WTC11 (cell line): ENCODE results near the gene BACH2. TPM values are rescaled to one million over a fixed set of nuclear protein-coding genes. Genes with fewer than 3 reads are reported as not detected.
A peak's percentile ranks its signal among the peaks of the same experiment; 100 is the strongest.

Experiments used
- ATAC-seq: fragments of 200-7000 bp; cut with Tn5 transposase; 2 replicates; pipeline ENCODE4 v1.10.0; 2021; ENCODE audit warnings: mild to moderate bottlenecking, moderate library complexity
- CTCF ChIA-PET: fragments of 300-600 bp; sonication (Branson Sonifier 250); formaldehyde crosslinking; loops from one replicate; lab custom pipeline; 2021; ENCODE audit warnings: antibody characterized with exemption; lab: Charles Lee
- POLR2A ChIA-PET: fragments of 350-600 bp; sonication (Branson Sonifier 250); formaldehyde crosslinking; loops from one replicate; lab custom pipeline; 2021; ENCODE audit warnings: antibody characterized with exemption; lab: Charles Lee
- DNase-seq: peaks from one replicate; pipeline ENCODE4 v3.0.0; 2021; ENCODE audit warnings: low spot score
- H3K27ac Mint-ChIP-seq: 2 replicates; pipeline ENCODE4 v1.8.0; 2021; ENCODE audit warnings: mixed read lengths
- H3K27me3 Mint-ChIP-seq: 2 replicates; pipeline ENCODE4 v1.8.0; 2021; ENCODE audit warnings: low read depth, mild to moderate bottlenecking, moderate library complexity, mixed read lengths
- H3K36me3 Mint-ChIP-seq: 2 replicates; pipeline ENCODE4 v1.8.0; 2021; ENCODE audit warnings: mixed read lengths
- H3K4me1 Mint-ChIP-seq: 2 replicates; pipeline ENCODE4 v1.8.0; 2022; ENCODE audit warnings: mixed read lengths
- H3K4me3 Mint-ChIP-seq: 2 replicates; pipeline ENCODE4 v1.8.0; 2021; ENCODE audit warnings: mild to moderate bottlenecking, moderate library complexity, mixed read lengths
- H3K9me3 Mint-ChIP-seq: 2 replicates; pipeline ENCODE4 v1.8.0; 2021; ENCODE audit warnings: mixed read lengths
- ETV6 ChIP-seq: sonication (generic); formaldehyde crosslinking; IDR thresholded peaks from 2 replicates; pipeline ENCODE4 v1.8.1; 2022; ENCODE audit warnings: mild to moderate bottlenecking, missing genetic modification reagents
- FOXJ3 ChIP-seq: sonication (generic); formaldehyde crosslinking; IDR thresholded peaks from 2 replicates; pipeline ENCODE4 v1.9.0; 2021; ENCODE audit warnings: missing genetic modification reagents, mild to moderate bottlenecking, borderline replicate concordance
- FOXP1 ChIP-seq: sonication (generic); formaldehyde crosslinking; IDR thresholded peaks from 2 replicates; pipeline ENCODE4 v1.8.0; 2022; ENCODE audit warnings: missing genetic modification reagents, mild to moderate bottlenecking, moderate library complexity, borderline replicate concordance
- GTF2I ChIP-seq: fragments of 250-450 bp; sonication (Bioruptor Pico); conservative IDR thresholded peaks from 2 replicates; pipeline ENCODE4 v1.4.0; 2021; ENCODE audit warnings: mild to moderate bottlenecking
- JAZF1 ChIP-seq: fragments of 250-450 bp; sonication (Bioruptor Pico); IDR thresholded peaks from 2 replicates; pipeline ENCODE4 v1.9.0; 2021; ENCODE audit warnings: moderate library complexity, mild to moderate bottlenecking, inconsistent platforms
- JUN ChIP-seq: sonication (generic); formaldehyde crosslinking; IDR thresholded peaks from 2 replicates; pipeline ENCODE4 v1.8.0; 2023; ENCODE audit warnings: mild to moderate bottlenecking, missing genetic modification reagents
- MXD4 ChIP-seq: fragments of 250-450 bp; sonication (Bioruptor Pico); IDR thresholded peaks from 2 replicates; pipeline ENCODE4 v1.8.0; 2021; ENCODE audit warnings: mild to moderate bottlenecking, moderate library complexity, borderline replicate concordance
- OVOL2 ChIP-seq: fragments of 250-450 bp; sonication (Bioruptor Pico); IDR thresholded peaks from 2 replicates; pipeline ENCODE4 v1.9.0; 2021; ENCODE audit warnings: mild to moderate bottlenecking, borderline replicate concordance
- SP1 ChIP-seq: sonication (generic); formaldehyde crosslinking; conservative IDR thresholded peaks from 2 replicates; pipeline ENCODE4 v1.8.1; 2022; ENCODE audit warnings: missing genetic modification reagents
- TEAD4 ChIP-seq: sonication (generic); formaldehyde crosslinking; IDR thresholded peaks from 2 replicates; pipeline ENCODE4 v1.8.0; 2022; ENCODE audit warnings: mild to moderate bottlenecking, missing genetic modification reagents
- ZBTB21 ChIP-seq: sonication (generic); formaldehyde crosslinking; IDR thresholded peaks from 2 replicates; pipeline ENCODE4 v1.8.1; 2023; ENCODE audit warnings: mild to moderate bottlenecking, missing genetic modification reagents, borderline replicate concordance
- ZNF219 ChIP-seq: sonication (generic); formaldehyde crosslinking; IDR thresholded peaks from 2 replicates; pipeline ENCODE4 v1.8.0; 2023; ENCODE audit warnings: missing genetic modification reagents, mild to moderate bottlenecking, borderline replicate concordance
- ZNF232 ChIP-seq: sonication (generic); formaldehyde crosslinking; IDR thresholded peaks from 2 replicates; pipeline ENCODE4 v1.8.0; 2022; ENCODE audit warnings: mild to moderate bottlenecking, missing genetic modification reagents
- total RNA-seq: library from RNA; stranded (reverse); gene quantifications from 3 replicates; pipeline ENCODE4 v1.2.3, GENCODE V29; 2021
- TF ChIP-seq, protein P1 (sequence below): sonication (generic); formaldehyde crosslinking; IDR thresholded peaks from 2 replicates; pipeline ENCODE4 v1.8.1; 2023; ENCODE audit warnings: mild to moderate bottlenecking, missing genetic modification reagents, borderline replicate concordance
- TF ChIP-seq, protein P2 (sequence below): fragments of 250-450 bp; sonication (Bioruptor Pico); IDR thresholded peaks from 2 replicates; pipeline ENCODE4 v1.9.0; 2021; ENCODE audit warnings: mild to moderate bottlenecking, borderline replicate concordance
- TF ChIP-seq, protein P3 (sequence below): sonication (generic); formaldehyde crosslinking; IDR thresholded peaks from 2 replicates; pipeline ENCODE4 v1.8.1; 2022; ENCODE audit warnings: mild to moderate bottlenecking, moderate library complexity, missing genetic modification reagents
- TF ChIP-seq, protein P4 (sequence below): sonication (generic); formaldehyde crosslinking; IDR thresholded peaks from 2 replicates; pipeline ENCODE4 v1.8.0; 2022; ENCODE audit warnings: missing genetic modification reagents
- TF ChIP-seq, protein P5 (sequence below): sonication (generic); formaldehyde crosslinking; IDR thresholded peaks from 2 replicates; pipeline ENCODE4 v1.8.0; 2022; ENCODE audit warnings: mild to moderate bottlenecking, missing genetic modification reagents
- TF ChIP-seq, protein P6 (sequence below): sonication (generic); formaldehyde crosslinking; IDR thresholded peaks from 2 replicates; pipeline ENCODE4 v1.8.1; 2023; ENCODE audit warnings: mild to moderate bottlenecking, missing genetic modification reagents

Gene BACH2
- total RNA-seq, 1 experiment from 2014 or later, result 5.9 TPM

DNA sequence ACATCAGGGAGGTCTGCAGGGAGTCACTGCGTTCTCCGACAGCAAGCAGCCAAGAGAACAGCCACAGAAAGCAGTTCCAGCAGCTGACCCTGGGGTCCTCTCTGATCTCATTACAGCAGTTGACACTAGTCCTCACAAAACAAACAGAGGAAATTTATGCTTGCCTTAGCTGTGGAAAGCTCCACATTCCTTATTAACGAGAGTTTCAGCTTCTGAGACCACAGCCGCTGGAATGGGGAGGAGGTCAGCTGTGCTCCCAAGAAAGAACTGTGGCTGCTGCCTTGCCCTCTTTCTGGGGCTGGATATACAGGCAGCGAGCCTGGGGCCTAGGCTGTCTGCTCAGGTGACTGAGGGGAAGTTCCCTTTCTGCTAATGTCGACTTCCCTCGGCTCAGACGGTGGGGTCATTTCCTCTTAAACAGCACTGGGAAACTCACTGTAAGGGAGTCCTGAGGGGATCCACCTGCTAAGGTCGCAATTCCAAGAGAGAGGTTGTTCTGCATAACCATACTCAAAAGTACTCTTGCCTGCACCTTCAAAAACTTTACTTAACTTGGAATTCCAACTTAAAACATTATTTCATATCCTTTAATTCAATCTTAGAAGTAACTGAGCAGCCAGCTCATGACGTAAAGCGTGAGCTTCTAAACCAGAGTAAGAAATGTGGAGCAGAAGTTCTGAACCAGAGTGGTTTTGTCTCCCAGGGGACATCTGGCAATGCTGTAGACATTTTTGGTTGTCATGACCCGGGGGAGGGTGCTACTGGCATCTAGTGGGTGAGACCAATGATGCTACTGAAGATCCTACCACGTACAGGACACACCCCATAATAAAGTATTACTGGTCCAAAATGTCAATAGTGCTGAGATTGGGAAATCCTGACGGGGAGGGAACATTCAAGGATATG, 80.3 kb downstream of the BACH2 start:
- H3K27ac Mint-ChIP-seq, result peak overlapping the region; percentile 61
- H3K27me3 Mint-ChIP-seq, result no peaks in the 10 kb centered on the region
- no peaks in the 10 kb centered on the region for H3K36me3 Mint-ChIP-seq
- no peaks in the 10 kb centered on the region for H3K9me3 Mint-ChIP-seq
- DNase-seq (peak; percentile 20), ATAC-seq (peak; percentile 29)
- H3K4me1 Mint-ChIP-seq, result 0 out of 2 replicates have a peak, but pooled peaks cover 7% of the 10 kb centered on the region
- no peak for TF ChIP-seq ZNF219 (CRISPR knock-in tag)
- no peak for TF ChIP-seq ZBTB21 (CRISPR knock-in tag)
- TF ChIP-seq ETV6 (CRISPR knock-in tag), result no peak
- no peak for TF ChIP-seq MXD4 (CRISPR knock-in tag)
- TF ChIP-seq TEAD4 (CRISPR knock-in tag), result no peak
- no peak for TF ChIP-seq ZNF232
- TF ChIP-seq FOXP1, result no peak
- CTCF ChIA-PET, result interaction anchor here (2.1 kb wide), 1 partner anchor 276 kb away, joined by 10 read pairs; no protein-coding TSS in a partner anchor
- no peak overlapping the region for H3K4me3 Mint-ChIP-seq
- POLR2A ChIA-PET, result no interaction called here

DNA sequence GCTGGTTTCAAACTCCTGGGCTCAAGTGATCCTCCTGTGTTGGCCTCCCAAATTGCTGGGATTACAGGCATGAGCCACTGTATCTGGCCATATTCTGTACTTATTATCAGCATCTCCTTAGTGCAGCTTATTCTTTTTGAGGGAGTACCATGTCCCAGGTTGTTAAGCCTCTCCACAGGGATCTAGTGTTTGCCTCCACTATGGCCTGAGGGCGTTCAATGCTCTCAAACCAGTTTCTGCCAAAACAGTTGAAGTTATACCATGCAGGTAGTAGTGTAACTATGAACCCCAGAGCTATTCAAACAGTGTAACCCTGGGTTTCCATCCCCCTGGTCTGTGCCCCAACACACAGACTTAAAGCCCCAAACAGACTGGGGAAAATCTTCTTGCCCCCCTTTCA, 81.7 kb downstream of the BACH2 start:
- POLR2A ChIA-PET, result no interaction called here
- no peaks in the 10 kb centered on the region for H3K27me3 Mint-ChIP-seq
- ATAC-seq (no peak), DNase-seq (no peak)
- H3K27ac Mint-ChIP-seq, result no peak overlapping the region
- H3K4me3 Mint-ChIP-seq, result no peak overlapping the region
- H3K4me1 Mint-ChIP-seq, result 0 out of 2 replicates have a peak, but pooled peaks cover 7% of the 10 kb centered on the region
- no peaks in the 10 kb centered on the region for H3K36me3 Mint-ChIP-seq
- CTCF ChIA-PET, result interaction anchor here (0.7 kb wide), 1 partner anchor 275 kb away, joined by 4 read pairs; no protein-coding TSS in a partner anchor
- no peaks in the 10 kb centered on the region for H3K9me3 Mint-ChIP-seq
- TF ChIP-seq, protein P1, sequence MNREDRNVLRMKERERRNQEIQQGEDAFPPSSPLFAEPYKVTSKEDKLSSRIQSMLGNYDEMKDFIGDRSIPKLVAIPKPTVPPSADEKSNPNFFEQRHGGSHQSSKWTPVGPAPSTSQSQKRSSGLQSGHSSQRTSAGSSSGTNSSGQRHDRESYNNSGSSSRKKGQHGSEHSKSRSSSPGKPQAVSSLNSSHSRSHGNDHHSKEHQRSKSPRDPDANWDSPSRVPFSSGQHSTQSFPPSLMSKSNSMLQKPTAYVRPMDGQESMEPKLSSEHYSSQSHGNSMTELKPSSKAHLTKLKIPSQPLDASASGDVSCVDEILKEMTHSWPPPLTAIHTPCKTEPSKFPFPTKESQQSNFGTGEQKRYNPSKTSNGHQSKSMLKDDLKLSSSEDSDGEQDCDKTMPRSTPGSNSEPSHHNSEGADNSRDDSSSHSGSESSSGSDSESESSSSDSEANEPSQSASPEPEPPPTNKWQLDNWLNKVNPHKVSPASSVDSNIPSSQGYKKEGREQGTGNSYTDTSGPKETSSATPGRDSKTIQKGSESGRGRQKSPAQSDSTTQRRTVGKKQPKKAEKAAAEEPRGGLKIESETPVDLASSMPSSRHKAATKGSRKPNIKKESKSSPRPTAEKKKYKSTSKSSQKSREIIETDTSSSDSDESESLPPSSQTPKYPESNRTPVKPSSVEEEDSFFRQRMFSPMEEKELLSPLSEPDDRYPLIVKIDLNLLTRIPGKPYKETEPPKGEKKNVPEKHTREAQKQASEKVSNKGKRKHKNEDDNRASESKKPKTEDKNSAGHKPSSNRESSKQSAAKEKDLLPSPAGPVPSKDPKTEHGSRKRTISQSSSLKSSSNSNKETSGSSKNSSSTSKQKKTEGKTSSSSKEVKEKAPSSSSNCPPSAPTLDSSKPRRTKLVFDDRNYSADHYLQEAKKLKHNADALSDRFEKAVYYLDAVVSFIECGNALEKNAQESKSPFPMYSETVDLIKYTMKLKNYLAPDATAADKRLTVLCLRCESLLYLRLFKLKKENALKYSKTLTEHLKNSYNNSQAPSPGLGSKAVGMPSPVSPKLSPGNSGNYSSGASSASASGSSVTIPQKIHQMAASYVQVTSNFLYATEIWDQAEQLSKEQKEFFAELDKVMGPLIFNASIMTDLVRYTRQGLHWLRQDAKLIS (CRISPR knock-in tag), result no peak
- TF ChIP-seq, protein P2, sequence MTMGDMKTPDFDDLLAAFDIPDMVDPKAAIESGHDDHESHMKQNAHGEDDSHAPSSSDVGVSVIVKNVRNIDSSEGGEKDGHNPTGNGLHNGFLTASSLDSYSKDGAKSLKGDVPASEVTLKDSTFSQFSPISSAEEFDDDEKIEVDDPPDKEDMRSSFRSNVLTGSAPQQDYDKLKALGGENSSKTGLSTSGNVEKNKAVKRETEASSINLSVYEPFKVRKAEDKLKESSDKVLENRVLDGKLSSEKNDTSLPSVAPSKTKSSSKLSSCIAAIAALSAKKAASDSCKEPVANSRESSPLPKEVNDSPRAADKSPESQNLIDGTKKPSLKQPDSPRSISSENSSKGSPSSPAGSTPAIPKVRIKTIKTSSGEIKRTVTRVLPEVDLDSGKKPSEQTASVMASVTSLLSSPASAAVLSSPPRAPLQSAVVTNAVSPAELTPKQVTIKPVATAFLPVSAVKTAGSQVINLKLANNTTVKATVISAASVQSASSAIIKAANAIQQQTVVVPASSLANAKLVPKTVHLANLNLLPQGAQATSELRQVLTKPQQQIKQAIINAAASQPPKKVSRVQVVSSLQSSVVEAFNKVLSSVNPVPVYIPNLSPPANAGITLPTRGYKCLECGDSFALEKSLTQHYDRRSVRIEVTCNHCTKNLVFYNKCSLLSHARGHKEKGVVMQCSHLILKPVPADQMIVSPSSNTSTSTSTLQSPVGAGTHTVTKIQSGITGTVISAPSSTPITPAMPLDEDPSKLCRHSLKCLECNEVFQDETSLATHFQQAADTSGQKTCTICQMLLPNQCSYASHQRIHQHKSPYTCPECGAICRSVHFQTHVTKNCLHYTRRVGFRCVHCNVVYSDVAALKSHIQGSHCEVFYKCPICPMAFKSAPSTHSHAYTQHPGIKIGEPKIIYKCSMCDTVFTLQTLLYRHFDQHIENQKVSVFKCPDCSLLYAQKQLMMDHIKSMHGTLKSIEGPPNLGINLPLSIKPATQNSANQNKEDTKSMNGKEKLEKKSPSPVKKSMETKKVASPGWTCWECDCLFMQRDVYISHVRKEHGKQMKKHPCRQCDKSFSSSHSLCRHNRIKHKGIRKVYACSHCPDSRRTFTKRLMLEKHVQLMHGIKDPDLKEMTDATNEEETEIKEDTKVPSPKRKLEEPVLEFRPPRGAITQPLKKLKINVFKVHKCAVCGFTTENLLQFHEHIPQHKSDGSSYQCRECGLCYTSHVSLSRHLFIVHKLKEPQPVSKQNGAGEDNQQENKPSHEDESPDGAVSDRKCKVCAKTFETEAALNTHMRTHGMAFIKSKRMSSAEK (CRISPR knock-in tag), result no peak
- no peak for TF ChIP-seq OVOL2
- no peak for TF ChIP-seq JUN (CRISPR knock-in tag)
- TF ChIP-seq, protein P3, sequence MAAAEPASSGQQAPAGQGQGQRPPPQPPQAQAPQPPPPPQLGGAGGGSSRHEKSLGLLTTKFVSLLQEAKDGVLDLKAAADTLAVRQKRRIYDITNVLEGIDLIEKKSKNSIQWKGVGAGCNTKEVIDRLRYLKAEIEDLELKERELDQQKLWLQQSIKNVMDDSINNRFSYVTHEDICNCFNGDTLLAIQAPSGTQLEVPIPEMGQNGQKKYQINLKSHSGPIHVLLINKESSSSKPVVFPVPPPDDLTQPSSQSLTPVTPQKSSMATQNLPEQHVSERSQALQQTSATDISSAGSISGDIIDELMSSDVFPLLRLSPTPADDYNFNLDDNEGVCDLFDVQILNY, result no peak
- TF ChIP-seq, protein P4, sequence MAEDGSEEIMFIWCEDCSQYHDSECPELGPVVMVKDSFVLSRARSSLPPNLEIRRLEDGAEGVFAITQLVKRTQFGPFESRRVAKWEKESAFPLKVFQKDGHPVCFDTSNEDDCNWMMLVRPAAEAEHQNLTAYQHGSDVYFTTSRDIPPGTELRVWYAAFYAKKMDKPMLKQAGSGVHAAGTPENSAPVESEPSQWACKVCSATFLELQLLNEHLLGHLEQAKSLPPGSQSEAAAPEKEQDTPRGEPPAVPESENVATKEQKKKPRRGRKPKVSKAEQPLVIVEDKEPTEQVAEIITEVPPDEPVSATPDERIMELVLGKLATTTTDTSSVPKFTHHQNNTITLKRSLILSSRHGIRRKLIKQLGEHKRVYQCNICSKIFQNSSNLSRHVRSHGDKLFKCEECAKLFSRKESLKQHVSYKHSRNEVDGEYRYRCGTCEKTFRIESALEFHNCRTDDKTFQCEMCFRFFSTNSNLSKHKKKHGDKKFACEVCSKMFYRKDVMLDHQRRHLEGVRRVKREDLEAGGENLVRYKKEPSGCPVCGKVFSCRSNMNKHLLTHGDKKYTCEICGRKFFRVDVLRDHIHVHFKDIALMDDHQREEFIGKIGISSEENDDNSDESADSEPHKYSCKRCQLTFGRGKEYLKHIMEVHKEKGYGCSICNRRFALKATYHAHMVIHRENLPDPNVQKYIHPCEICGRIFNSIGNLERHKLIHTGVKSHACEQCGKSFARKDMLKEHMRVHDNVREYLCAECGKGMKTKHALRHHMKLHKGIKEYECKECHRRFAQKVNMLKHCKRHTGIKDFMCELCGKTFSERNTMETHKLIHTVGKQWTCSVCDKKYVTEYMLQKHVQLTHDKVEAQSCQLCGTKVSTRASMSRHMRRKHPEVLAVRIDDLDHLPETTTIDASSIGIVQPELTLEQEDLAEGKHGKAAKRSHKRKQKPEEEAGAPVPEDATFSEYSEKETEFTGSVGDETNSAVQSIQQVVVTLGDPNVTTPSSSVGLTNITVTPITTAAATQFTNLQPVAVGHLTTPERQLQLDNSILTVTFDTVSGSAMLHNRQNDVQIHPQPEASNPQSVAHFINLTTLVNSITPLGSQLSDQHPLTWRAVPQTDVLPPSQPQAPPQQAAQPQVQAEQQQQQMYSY, result no peak
- no peak for TF ChIP-seq FOXJ3 (CRISPR knock-in tag)
- TF ChIP-seq, protein P5, sequence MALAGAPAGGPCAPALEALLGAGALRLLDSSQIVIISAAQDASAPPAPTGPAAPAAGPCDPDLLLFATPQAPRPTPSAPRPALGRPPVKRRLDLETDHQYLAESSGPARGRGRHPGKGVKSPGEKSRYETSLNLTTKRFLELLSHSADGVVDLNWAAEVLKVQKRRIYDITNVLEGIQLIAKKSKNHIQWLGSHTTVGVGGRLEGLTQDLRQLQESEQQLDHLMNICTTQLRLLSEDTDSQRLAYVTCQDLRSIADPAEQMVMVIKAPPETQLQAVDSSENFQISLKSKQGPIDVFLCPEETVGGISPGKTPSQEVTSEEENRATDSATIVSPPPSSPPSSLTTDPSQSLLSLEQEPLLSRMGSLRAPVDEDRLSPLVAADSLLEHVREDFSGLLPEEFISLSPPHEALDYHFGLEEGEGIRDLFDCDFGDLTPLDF (CRISPR knock-in tag), result no peak
- TF ChIP-seq GTF2I (CRISPR knock-in tag), result no peak
- TF ChIP-seq, protein P6, sequence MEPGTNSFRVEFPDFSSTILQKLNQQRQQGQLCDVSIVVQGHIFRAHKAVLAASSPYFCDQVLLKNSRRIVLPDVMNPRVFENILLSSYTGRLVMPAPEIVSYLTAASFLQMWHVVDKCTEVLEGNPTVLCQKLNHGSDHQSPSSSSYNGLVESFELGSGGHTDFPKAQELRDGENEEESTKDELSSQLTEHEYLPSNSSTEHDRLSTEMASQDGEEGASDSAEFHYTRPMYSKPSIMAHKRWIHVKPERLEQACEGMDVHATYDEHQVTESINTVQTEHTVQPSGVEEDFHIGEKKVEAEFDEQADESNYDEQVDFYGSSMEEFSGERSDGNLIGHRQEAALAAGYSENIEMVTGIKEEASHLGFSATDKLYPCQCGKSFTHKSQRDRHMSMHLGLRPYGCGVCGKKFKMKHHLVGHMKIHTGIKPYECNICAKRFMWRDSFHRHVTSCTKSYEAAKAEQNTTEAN (CRISPR knock-in tag), result no peak
- no peak for TF ChIP-seq JAZF1
- TF ChIP-seq SP1, result no peak
